HG03045 (cell line): ENCODE results near the gene STX2.
"Not testable (repeated sequence)": the region's sequence is repeated elsewhere in the genome, so short reads cannot be mapped to it uniquely, and the experiment has no call there.

Experiments used
- ATAC-seq: cut with Tn5 transposase; IDR thresholded peaks from one replicate; pipeline ENCODE4 v1.9.1; 2021; ENCODE audit warnings: mild to moderate bottlenecking, moderate library complexity; ENCODE audit not compliant: unreplicated experiment

STX2 gene

GRCh38 chr12:130768120-130768519 is 70.9 kb downstream of the STX2 start:
- ATAC-seq: no peak

GRCh38 chr12:130766470-130766869 is 72.6 kb downstream of the STX2 start:
- ATAC-seq: no peak

- ATAC-seq: no peak
Observed at GRCh38 chr12:130765186-130765659, 73.8 kb downstream of the STX2 start.

- no peak for ATAC-seq
Observed at GRCh38 chr12:130764475-130765185, 74.4 kb downstream of the STX2 start.

GRCh38 chr12:130764073-130764472 is 75.0 kb downstream of the STX2 start:
- no peak for ATAC-seq

- ATAC-seq: no peak
Observed at GRCh38 chr12:130762319-130762675, 76.8 kb downstream of the STX2 start.

GRCh38 chr12:130761537-130762318 is 77.3 kb downstream of the STX2 start:
- peak; percentile 38 for ATAC-seq

- ATAC-seq: no peak
Observed at GRCh38 chr12:130754234-130754901, 84.7 kb downstream of the STX2 start.

- no peak for ATAC-seq
Observed at GRCh38 chr12:130752692-130753230, 86.3 kb downstream of the STX2 start.

GRCh38 chr12:130752037-130752436 is 87.0 kb downstream of the STX2 start:
- ATAC-seq: not testable (repeated sequence)

GRCh38 chr12:130748786-130749185 is 90.3 kb downstream of the STX2 start:
- no peak for ATAC-seq

GRCh38 chr12:130747867-130748740 is 90.9 kb downstream of the STX2 start:
- peak; percentile 78 for ATAC-seq

GRCh38 chr12:130746546-130746945 is 92.5 kb downstream of the STX2 start:
- no peak for ATAC-seq

- ATAC-seq: no peak
Observed at GRCh38 chr12:130745921-130746320, 93.1 kb downstream of the STX2 start.

- ATAC-seq: no peak
Observed at GRCh38 chr12:130744274-130744673, 94.8 kb downstream of the STX2 start.

GRCh38 chr12:130743606-130744005 is 95.4 kb downstream of the STX2 start:
- ATAC-seq: no peak

- no peak for ATAC-seq
Observed at GRCh38 chr12:130743176-130743575, 95.9 kb downstream of the STX2 start.

- no peak for ATAC-seq
Observed at GRCh38 chr12:130742716-130743115, 96.3 kb downstream of the STX2 start.

GRCh38 chr12:130742112-130742511 is 96.9 kb downstream of the STX2 start:
- ATAC-seq: no peak
